ENCODE results near the gene CCDC85A.

The CCDC85A gene

DNA sequence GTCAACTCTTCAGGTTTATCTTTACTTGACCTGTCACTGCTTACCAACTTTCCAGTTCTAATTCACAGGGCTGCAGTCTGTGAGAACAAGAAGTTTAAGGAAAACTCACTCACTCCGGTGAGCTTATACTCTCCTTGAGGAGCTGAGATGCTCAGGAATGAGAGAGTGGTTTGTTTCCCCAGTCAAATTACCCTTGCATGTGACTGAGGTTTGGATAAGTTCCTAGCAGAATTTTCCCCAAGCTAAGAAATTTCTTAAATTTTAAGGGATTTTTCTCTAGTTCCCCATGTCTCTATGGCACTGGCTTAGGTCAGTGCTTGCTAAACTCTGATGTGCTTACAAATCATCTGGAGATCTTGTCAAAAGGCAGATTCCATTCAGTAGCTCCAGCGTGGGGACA is 12.8 kb upstream of the CCDC85A start:
- ATAC-seq, result no peak
- TF ChIP-seq, protein P1, sequence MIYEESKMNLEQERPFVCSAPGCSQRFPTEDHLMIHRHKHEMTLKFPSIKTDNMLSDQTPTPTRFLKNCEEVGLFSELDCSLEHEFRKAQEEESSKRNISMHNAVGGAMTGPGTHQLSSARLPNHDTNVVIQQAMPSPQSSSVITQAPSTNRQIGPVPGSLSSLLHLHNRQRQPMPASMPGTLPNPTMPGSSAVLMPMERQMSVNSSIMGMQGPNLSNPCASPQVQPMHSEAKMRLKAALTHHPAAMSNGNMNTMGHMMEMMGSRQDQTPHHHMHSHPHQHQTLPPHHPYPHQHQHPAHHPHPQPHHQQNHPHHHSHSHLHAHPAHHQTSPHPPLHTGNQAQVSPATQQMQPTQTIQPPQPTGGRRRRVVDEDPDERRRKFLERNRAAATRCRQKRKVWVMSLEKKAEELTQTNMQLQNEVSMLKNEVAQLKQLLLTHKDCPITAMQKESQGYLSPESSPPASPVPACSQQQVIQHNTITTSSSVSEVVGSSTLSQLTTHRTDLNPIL (CRISPR knock-in tag; IDR thresholded peaks at IDR 0.05; ENCODE audit: low read depth), result no peak

DNA sequence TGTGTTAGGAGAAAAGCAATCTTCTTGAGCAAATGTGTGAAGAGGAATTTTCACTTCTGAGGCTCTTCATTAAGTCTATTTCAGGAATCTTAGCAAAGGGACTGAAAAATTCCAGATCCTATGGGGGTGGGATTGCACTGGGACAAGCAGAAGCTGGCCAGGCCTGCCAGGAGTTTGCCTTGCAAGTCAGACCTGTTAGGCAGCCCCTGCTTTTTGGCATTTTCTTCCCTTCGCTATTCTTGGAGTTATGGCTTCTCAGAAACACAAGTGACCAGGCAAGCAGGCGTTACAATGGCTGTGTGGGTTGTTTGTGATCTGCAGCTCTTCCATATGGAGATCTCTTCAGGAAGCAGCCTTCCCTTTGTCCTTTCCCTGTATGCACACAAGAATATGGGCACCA is 8.0 kb upstream of the CCDC85A start:
- TF ChIP-seq TOX (CRISPR knock-in tag; IDR thresholded peaks at IDR 0.05; ENCODE audit: borderline replicate concordance) (no peak), RARB (CRISPR knock-in tag; IDR thresholded peaks at IDR 0.05) (no peak), ESRRG (CRISPR knock-in tag; IDR thresholded peaks at IDR 0.05) (no peak), BACH2 (CRISPR knock-in tag; IDR thresholded peaks at IDR 0.05; ENCODE audit: borderline replicate concordance) (no peak), ZFP3 (CRISPR knock-in tag; IDR thresholded peaks at IDR 0.05) (no peak), CSRNP3 (CRISPR knock-in tag; IDR thresholded peaks at IDR 0.05) (no peak), SNAI2 (CRISPR knock-in tag; IDR thresholded peaks at IDR 0.05) (no peak), OSR1 (CRISPR knock-in tag; IDR thresholded peaks at IDR 0.05) (no peak), ZNF8 (CRISPR knock-in tag; IDR thresholded peaks at IDR 0.05) (no peak), TSHZ2 (CRISPR knock-in tag; IDR thresholded peaks at IDR 0.05) (no peak), ZNF70 (CRISPR knock-in tag; IDR thresholded peaks at IDR 0.05) (no peak), POU6F1 (CRISPR knock-in tag; IDR thresholded peaks at IDR 0.05; ENCODE audit: borderline replicate concordance, low read depth) (no peak), TCF4 (CRISPR knock-in tag; IDR thresholded peaks at IDR 0.05; ENCODE audit: borderline replicate concordance) (no peak), ZFP30 (CRISPR knock-in tag; IDR thresholded peaks at IDR 0.05) (no peak), GLIS3 (CRISPR knock-in tag; IDR thresholded peaks at IDR 0.05) (no peak), ISL1 (CRISPR knock-in tag; IDR thresholded peaks at IDR 0.05) (no peak)
- TF ChIP-seq, protein P2, sequence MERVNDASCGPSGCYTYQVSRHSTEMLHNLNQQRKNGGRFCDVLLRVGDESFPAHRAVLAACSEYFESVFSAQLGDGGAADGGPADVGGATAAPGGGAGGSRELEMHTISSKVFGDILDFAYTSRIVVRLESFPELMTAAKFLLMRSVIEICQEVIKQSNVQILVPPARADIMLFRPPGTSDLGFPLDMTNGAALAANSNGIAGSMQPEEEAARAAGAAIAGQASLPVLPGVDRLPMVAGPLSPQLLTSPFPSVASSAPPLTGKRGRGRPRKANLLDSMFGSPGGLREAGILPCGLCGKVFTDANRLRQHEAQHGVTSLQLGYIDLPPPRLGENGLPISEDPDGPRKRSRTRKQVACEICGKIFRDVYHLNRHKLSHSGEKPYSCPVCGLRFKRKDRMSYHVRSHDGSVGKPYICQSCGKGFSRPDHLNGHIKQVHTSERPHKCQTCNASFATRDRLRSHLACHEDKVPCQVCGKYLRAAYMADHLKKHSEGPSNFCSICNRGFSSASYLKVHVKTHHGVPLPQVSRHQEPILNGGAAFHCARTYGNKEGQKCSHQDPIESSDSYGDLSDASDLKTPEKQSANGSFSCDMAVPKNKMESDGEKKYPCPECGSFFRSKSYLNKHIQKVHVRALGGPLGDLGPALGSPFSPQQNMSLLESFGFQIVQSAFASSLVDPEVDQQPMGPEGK (CRISPR knock-in tag; IDR thresholded peaks at IDR 0.05; ENCODE audit: borderline replicate concordance), result no peak
- TF ChIP-seq, protein P1 (CRISPR knock-in tag; IDR thresholded peaks at IDR 0.05; ENCODE audit: low read depth), result no peak

GRCh38 chr2:56177420-56178220 is 6.2 kb upstream of the CCDC85A start:
- no peak for ATAC-seq
- TF ChIP-seq TCF4 (CRISPR knock-in tag; IDR thresholded peaks at IDR 0.05; ENCODE audit: borderline replicate concordance) (no peak), ZNF70 (CRISPR knock-in tag; IDR thresholded peaks at IDR 0.05) (no peak), ZFP3 (CRISPR knock-in tag; IDR thresholded peaks at IDR 0.05) (no peak), ZC3H10 (CRISPR knock-in tag; IDR thresholded peaks at IDR 0.05) (no peak), TSHZ2 (CRISPR knock-in tag; IDR thresholded peaks at IDR 0.05) (no peak), RARB (CRISPR knock-in tag; IDR thresholded peaks at IDR 0.05) (no peak)

More for the DNA sequence above, 8.0 kb upstream of the CCDC85A start:
- no peak for ATAC-seq

Measured in SK-N-SH treated with all-trans-retinoic acid at 6 μM for 48 hours (cell line).